ENCODE measurements around the gene SNX13.

GRCh38 chr7:17936321-17936720 is 4.0 kb downstream of the SNX13 start:
- TF ChIP-seq, protein P1, sequence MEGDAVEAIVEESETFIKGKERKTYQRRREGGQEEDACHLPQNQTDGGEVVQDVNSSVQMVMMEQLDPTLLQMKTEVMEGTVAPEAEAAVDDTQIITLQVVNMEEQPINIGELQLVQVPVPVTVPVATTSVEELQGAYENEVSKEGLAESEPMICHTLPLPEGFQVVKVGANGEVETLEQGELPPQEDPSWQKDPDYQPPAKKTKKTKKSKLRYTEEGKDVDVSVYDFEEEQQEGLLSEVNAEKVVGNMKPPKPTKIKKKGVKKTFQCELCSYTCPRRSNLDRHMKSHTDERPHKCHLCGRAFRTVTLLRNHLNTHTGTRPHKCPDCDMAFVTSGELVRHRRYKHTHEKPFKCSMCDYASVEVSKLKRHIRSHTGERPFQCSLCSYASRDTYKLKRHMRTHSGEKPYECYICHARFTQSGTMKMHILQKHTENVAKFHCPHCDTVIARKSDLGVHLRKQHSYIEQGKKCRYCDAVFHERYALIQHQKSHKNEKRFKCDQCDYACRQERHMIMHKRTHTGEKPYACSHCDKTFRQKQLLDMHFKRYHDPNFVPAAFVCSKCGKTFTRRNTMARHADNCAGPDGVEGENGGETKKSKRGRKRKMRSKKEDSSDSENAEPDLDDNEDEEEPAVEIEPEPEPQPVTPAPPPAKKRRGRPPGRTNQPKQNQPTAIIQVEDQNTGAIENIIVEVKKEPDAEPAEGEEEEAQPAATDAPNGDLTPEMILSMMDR (IDR thresholded peaks at IDR 0.05 in 4 of 5, conservative IDR thresholded peaks at IDR 0.05 in 1 of 5), result no peak
- no peak for TF ChIP-seq POLR2A (IDR thresholded peaks at IDR 0.05)
